ENCODE data around the gene NUDT16. TPM values are rescaled to one million over a fixed set of nuclear protein-coding genes. Genes with fewer than 3 reads are reported as not detected.
A peak's percentile ranks its signal among the peaks of the same experiment; 100 is the strongest.
"Not testable (repeated sequence)": the region's sequence is repeated elsewhere in the genome, so short reads cannot be mapped to it uniquely, and the experiment has no call there.

NUDT16 gene
- polyA plus RNA-seq, 1 donor (not counting 4 experiments of a cell fraction or from before 2014, with no cell fraction given): 6.9 TPM

DNA sequence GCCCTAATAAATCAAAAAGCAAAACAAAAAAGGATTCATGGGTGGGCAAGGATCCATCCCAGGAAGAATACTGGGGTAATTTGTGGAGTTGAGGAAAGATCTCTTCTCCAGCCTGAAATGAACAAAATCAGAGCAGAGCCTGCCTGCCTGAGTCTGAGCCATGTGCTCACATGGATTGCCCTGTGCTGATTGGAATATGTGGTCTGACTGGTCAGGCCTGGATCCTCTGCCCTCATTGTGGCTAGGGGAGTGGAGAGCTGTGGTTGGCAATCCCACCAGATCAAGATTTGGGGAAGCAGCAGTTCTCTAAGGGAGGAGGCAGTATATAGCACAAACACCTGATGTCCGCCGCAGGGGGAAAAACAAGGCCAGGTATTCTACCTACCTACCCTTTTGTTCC, 6.8 kb upstream of the NUDT16 start:
- FAIRE-seq (no peak), DNase-seq (ENCODE audit: low read depth, low spot score) (no peak)
- Histone ChIP-seq H3K9me3 (ENCODE audit: control insufficient read depth, low read depth, low read length) (no peaks in the 10 kb centered on the region), H3K4me2 (ENCODE audit: control insufficient read depth, extremely low read depth, insufficient read depth, low read depth, low read length) (no peak overlapping the region), H3K4me1 (ENCODE audit: control insufficient read depth, extremely low read depth, insufficient read depth, low read length) (no peaks in the 10 kb centered on the region), H3K27ac (ENCODE audit: control insufficient read depth, insufficient read depth, low read length) (no peak overlapping the region), H3K36me3 (ENCODE audit: control insufficient read depth in 2 of 2, extremely low read depth in 1 of 2, insufficient read depth in 2 of 2, low read length in 2 of 2) (no peaks in the 10 kb centered on the region), H4K20me1 (ENCODE audit: control insufficient read depth, extremely low read depth, insufficient read depth, low read length) (no peaks in the 10 kb centered on the region), H3K79me2 (ENCODE audit: control insufficient read depth, insufficient read depth, low read length) (no peaks in the 10 kb centered on the region), H3K9ac (ENCODE audit: control insufficient read depth, extremely low read depth, insufficient read depth, low read length) (no peak overlapping the region), H3K27me3 (ENCODE audit: control insufficient read depth, extremely low read depth, insufficient read depth, low read length) (no peaks in the 10 kb centered on the region), H3K4me3 (ENCODE audit: control insufficient read depth in 2 of 3, extremely low read depth in 1 of 3, insufficient read depth in 2 of 3, low read depth in 1 of 3, low read length in 3 of 3) (no peak overlapping the region), H2AFZ (ENCODE audit: control insufficient read depth, low read length) (no peak overlapping the region), H3K9me1 (ENCODE audit: control insufficient read depth, extremely low read depth, insufficient read depth, low read length) (no peaks in the 10 kb centered on the region)
- dilution Hi-C loops (cut with MboI; ENCODE audit: extremely low pct_ligation_motif_present, low sequenced_read_pairs): no loop called here
- TF ChIP-seq EZH2 (IDR thresholded peaks at IDR 0.05; ENCODE audit: low read length): no peak
- TF ChIP-seq, protein P1, sequence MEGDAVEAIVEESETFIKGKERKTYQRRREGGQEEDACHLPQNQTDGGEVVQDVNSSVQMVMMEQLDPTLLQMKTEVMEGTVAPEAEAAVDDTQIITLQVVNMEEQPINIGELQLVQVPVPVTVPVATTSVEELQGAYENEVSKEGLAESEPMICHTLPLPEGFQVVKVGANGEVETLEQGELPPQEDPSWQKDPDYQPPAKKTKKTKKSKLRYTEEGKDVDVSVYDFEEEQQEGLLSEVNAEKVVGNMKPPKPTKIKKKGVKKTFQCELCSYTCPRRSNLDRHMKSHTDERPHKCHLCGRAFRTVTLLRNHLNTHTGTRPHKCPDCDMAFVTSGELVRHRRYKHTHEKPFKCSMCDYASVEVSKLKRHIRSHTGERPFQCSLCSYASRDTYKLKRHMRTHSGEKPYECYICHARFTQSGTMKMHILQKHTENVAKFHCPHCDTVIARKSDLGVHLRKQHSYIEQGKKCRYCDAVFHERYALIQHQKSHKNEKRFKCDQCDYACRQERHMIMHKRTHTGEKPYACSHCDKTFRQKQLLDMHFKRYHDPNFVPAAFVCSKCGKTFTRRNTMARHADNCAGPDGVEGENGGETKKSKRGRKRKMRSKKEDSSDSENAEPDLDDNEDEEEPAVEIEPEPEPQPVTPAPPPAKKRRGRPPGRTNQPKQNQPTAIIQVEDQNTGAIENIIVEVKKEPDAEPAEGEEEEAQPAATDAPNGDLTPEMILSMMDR (optimal IDR thresholded peaks at IDR 0.05 in 1 of 3, IDR thresholded peaks at IDR 0.05 in 1 of 3, conservative IDR thresholded peaks at IDR 0.05 in 1 of 3; ENCODE audit: extremely low read depth in 1 of 3, insufficient read depth in 2 of 3, low read length in 3 of 3): no peak

DNA sequence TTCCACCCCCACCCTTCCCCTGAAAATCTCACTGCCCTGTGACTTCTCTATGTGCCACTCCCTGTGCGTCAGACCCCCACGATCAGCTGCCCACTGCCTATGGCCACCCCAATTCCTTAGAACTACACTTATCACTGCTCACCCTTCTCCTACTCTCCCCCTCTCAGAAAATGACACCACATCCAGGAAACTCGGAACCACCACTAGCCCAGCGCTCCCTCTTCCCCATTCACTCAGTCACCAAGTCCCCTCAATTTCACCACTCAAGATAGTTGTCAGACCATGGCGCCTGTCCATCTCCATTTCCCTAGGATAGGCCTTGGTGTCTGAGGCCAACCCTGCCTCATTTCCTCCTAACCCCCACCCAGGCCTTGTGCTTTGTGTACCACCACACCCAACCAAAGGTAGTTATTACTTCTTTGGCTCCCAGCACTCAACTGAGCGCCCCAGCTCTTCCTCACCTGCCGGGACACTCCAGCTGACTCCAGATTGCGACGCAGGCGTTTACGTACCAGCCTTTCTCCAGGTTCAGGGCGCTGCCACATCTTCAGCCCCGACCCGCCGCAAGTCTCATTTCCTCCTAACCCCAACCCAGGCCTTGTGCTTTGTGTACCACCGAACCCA, 641 bp upstream of the NUDT16 start:
- peak; percentile 29 for FAIRE-seq
- dilution Hi-C loops (cut with MboI; ENCODE audit: extremely low pct_ligation_motif_present, low sequenced_read_pairs): not testable (repeated sequence)

More for the DNA sequence above, 641 bp upstream of the NUDT16 start:
- H3K36me3 ChIP-seq (ENCODE audit: control insufficient read depth in 2 of 2, extremely low read depth in 1 of 2, insufficient read depth in 2 of 2, low read length in 2 of 2); DNase-seq (ENCODE audit: low read depth, low spot score); H3K79me2 ChIP-seq (ENCODE audit: control insufficient read depth, insufficient read depth, low read length); H3K4me1 ChIP-seq (ENCODE audit: control insufficient read depth, extremely low read depth, insufficient read depth, low read length); H3K9me3 ChIP-seq (ENCODE audit: control insufficient read depth, low read depth, low read length); H3K9me1 ChIP-seq (ENCODE audit: control insufficient read depth, extremely low read depth, insufficient read depth, low read length); H3K27me3 ChIP-seq (ENCODE audit: control insufficient read depth, extremely low read depth, insufficient read depth, low read length); H4K20me1 ChIP-seq (ENCODE audit: control insufficient read depth, extremely low read depth, insufficient read depth, low read length): not testable (repeated sequence)
- Histone ChIP-seq H2AFZ (ENCODE audit: control insufficient read depth, low read length) (peak overlapping the region; percentile 98), H3K9ac (ENCODE audit: control insufficient read depth, extremely low read depth, insufficient read depth, low read length) (peak overlapping the region; percentile 83), H3K4me3 (ENCODE audit: control insufficient read depth in 2 of 3, extremely low read depth in 1 of 3, insufficient read depth in 2 of 3, low read depth in 1 of 3, low read length in 3 of 3) (peak overlapping the region; percentile 85 to 92 (median 90)), H3K27ac (ENCODE audit: control insufficient read depth, insufficient read depth, low read length) (peak overlapping the region; percentile 65), H3K4me2 (ENCODE audit: control insufficient read depth, extremely low read depth, insufficient read depth, low read depth, low read length) (peak overlapping the region; percentile 83)
